Mesothelial cell of epicardium (in vitro differentiated cells): Measurements from ENCODE around the gene GLP1R. TPM values are rescaled to one million over a fixed set of nuclear protein-coding genes. Genes with fewer than 3 reads are reported as not detected.
A peak's percentile ranks its signal among the peaks of the same experiment; 100 is the strongest.

Experiments
- DNase-seq, 2 experiments: peaks; one replicate each; pipeline ENCODE4 v3.0.0; 2021; ENCODE audit warnings: low spot score in 2 of 2; ENCODE audit not compliant: unreplicated experiment in 2 of 2
- H3K27ac Mint-ChIP-seq: 2 replicates; pipeline ENCODE4 v1.8.0; 2021; ENCODE audit warnings: mixed read lengths
- H3K27me3 Mint-ChIP-seq: 2 replicates; pipeline ENCODE4 v1.8.0; 2021; ENCODE audit warnings: low read depth, mixed read lengths
- H3K36me3 Mint-ChIP-seq: 2 replicates; pipeline ENCODE4 v1.8.0; 2021; ENCODE audit warnings: mixed read lengths
- H3K4me1 Mint-ChIP-seq: 2 replicates; pipeline ENCODE4 v1.8.0; 2021; ENCODE audit warnings: mixed read lengths
- H3K4me3 Mint-ChIP-seq: 2 replicates; pipeline ENCODE4 v1.8.0; 2021; ENCODE audit warnings: mild to moderate bottlenecking, moderate library complexity, mixed read lengths
- H3K9me3 Mint-ChIP-seq: 2 replicates; pipeline ENCODE4 v1.8.0; 2021; ENCODE audit warnings: mixed read lengths
- CTCF ChIP-seq: fragments of 200-600 bp; sonication (generic); IDR thresholded peaks from one replicate; pipeline ENCODE4 v1.5.0; 2021; ENCODE audit warnings: antibody characterized with exemption; ENCODE audit not compliant: unreplicated experiment
- total RNA-seq: library from RNA; stranded (reverse); gene quantifications from 3 replicates; pipeline ENCODE4 v1.2.1, GENCODE V29; 2021

The GLP1R gene
- total RNA-seq, 1 donor from 2014 or later, result not detected

- no peaks in the 10 kb centered on the region for H3K36me3 Mint-ChIP-seq
- no peaks in the 10 kb centered on the region for H3K9me3 Mint-ChIP-seq
- peak in 1 of 2 experiments; percentile 6 for DNase-seq
- peaks cover 56% of the 10 kb centered on the region for H3K27me3 Mint-ChIP-seq
- no peak for TF ChIP-seq CTCF
- H3K4me3 Mint-ChIP-seq, result no peak overlapping the region
- no peaks in the 10 kb centered on the region for H3K4me1 Mint-ChIP-seq
- H3K27ac Mint-ChIP-seq, result no peak overlapping the region
Observed at GRCh38 chr6:39075807-39076622, 27.4 kb downstream of the GLP1R start.

DNA sequence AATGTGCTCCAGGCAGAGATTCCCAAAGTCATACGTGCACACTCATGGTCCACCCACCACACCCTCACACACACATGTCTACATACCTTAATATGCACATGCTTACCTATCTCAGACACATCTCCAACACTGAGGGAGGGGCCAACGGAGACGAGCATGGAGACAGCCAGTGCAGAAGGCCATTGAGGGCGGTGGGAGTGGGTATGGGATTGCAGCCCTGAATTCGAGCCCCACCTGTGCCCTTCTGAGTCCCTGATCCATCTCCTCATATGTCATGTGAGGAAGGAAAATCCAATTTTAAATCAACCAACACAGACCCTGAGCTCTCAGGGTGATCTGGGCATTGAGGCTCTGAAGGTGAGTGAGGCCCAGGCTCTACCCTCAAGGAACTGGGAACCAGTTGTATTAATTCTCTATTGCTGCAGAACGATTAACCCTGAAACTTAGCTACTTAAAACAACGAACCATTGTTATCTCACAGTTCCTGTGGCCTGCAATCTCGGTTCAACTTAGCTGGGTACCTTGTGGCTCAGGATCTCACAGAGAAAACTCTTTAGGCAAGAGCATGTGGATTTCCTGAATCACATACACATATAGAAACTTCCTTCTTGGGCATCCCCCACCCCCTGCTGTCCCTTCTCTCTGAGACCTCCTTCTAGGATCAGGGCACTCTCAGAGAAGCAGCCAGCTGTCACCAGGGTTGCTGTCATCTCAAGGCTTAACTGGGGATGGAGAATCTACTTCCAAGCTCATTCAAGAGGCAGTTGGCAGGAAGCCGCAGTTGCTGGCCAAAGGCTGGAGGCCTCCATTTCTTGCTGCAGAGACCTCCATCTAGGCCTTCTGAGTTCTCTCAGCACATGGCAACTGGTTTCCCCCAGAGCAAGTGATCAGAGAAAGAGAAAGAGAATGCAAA lies 28.3 kb downstream of the GLP1R start:
- TF ChIP-seq CTCF, result no peak
- H3K27me3 Mint-ChIP-seq, result peaks cover 58% of the 10 kb centered on the region
- no peaks in the 10 kb centered on the region for H3K9me3 Mint-ChIP-seq
- peak in 1 of 2 experiments; percentile 13 for DNase-seq
- no peaks in the 10 kb centered on the region for H3K4me1 Mint-ChIP-seq
- H3K36me3 Mint-ChIP-seq, result no peaks in the 10 kb centered on the region
- no peak overlapping the region for H3K4me3 Mint-ChIP-seq
- H3K27ac Mint-ChIP-seq, result no peak overlapping the region

DNA sequence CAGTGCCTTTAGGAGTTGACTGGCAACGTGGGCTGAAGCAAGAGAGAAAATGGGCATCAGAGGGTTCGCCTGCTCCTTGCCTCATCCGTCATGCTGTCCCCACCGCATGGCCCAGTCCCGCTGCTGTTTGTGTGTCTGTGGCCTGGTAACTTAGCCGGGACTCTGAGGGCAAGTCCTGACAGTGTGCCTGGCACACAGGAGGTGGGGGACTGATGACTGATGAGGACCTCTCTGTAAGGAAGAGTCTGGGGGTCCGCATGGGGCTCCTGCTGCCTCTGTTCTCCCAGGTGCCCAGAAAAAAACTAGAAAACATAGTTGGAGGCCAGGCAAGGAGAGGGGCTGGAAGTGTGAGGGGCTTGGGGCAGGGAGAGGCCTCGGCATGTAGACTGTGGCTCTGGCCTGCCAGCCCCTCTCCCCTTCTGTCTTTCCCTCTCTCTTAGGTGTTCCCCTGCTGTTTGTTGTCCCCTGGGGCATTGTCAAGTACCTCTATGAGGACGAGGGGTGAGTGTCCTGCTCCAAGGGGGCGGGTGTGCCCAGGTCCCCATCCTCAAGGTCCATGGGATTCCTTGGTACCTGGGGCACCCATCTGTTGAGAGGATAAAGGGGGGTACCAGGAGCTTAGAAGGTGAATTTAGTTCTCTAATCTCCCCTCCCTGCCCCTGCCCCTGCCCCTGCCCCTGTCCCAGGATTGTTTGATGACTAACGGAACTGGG lies 29.5 kb downstream of the GLP1R start:
- Mint-ChIP-seq H3K4me1 (no peaks in the 10 kb centered on the region), H3K4me3 (no peak overlapping the region), H3K9me3 (no peaks in the 10 kb centered on the region), H3K27ac (no peak overlapping the region), H3K36me3 (no peaks in the 10 kb centered on the region), H3K27me3 (peaks cover 59% of the 10 kb centered on the region)
- no peak for TF ChIP-seq CTCF
- peak in 1 of 2 experiments; percentile 24 for DNase-seq

DNA sequence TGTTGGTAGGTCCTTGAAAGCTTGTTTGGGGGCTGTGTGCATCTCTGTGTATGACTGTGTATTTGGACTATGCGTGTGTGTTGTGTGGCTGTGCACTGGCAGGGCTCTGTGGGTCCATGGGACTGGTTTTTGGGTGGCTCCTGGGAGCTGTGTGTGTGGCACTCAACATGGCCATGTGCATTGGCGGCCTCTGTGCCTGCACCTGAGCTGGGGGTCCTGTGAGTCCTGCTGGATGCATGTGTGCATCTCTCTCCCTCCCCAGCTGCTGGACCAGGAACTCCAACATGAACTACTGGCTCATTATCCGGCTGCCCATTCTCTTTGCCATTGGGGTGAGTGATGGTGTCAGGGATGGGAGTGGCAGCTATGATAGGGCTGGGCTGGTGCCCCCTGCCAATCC lies 30.1 kb downstream of the GLP1R start:
- Mint-ChIP-seq H3K4me3 (no peak overlapping the region), H3K27ac (no peak overlapping the region), H3K9me3 (no peaks in the 10 kb centered on the region), H3K36me3 (no peaks in the 10 kb centered on the region), H3K27me3 (peaks cover 60% of the 10 kb centered on the region), H3K4me1 (no peaks in the 10 kb centered on the region)
- TF ChIP-seq CTCF, result no peak
- no peak for DNase-seq

DNA sequence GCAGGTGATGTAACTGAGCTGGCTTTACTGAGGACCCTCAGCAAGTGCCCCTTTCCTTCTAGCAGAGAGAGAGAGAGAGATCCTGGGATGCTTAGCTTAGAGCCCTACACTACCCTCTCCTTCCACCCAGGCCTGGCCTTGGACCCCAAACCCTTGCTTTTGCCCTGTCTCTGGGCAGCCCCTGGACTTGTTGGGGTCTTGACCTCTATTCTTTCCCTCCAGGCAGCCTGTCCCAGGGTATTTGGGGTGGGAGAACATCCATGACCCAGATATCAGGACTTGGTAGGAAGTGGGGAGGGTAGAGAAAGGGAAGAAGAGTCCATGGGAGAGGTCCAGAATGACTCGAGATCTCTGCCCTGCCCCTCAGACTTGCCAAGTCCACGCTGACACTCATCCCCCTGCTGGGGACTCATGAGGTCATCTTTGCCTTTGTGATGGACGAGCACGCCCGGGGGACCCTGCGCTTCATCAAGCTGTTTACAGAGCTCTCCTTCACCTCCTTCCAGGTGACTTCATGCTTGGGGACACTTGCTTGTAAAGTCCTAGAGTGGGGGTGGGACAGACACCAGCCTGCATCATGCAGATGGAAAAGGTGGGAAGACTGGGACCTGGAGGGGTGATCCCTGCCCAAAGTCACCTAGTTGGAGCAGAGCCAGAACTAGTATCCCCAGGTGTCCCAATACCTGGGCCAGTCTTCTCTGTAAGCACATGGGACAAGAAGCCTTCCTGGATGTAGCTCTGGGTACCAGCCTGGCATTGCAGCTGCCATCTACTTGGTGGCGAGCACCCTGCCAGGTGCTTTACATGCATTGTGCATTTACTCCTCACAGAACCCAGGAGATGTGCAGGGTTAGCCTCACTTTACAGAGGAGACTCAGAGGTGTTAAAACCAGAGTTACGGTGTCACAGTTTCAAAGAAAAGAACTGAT lies 30.9 kb downstream of the GLP1R start:
- no peak for DNase-seq
- peaks cover 65% of the 10 kb centered on the region for H3K27me3 Mint-ChIP-seq

More for the DNA sequence above, 30.9 kb downstream of the GLP1R start:
- no peaks in the 10 kb centered on the region for H3K4me1 Mint-ChIP-seq
- H3K4me3 Mint-ChIP-seq, result no peak overlapping the region
- no peaks in the 10 kb centered on the region for H3K36me3 Mint-ChIP-seq
- no peak for TF ChIP-seq CTCF
- H3K9me3 Mint-ChIP-seq, result no peaks in the 10 kb centered on the region
- no peak overlapping the region for H3K27ac Mint-ChIP-seq
